Heart left ventricle (tissue), 13 donors: ENCODE measurements around the gene B4GAT1.
"Not testable (repeated sequence)": the region's sequence is repeated elsewhere in the genome, so short reads cannot be mapped to it uniquely, and the experiment has no call there.

Experiments
- CTCF ChIP-seq, 12 donors: fragments of 200-600 bp; sonication (generic) in 4 of 12; IDR thresholded peaks; one replicate each; pipeline versions ENCODE4 v1.5.0 to v1.8.0; 2018 to 2022; ENCODE audit warnings: antibody characterized with exemption in 12 of 12, mild to moderate bottlenecking in 5 of 12
- POLR2A ChIP-seq, 2 donors: fragments of 450-650 bp; IDR thresholded peaks; one replicate each; pipeline ENCODE4 v1.6.1; 2017; ENCODE audit warnings: antibody characterized with exemption in 2 of 2, mild to moderate bottlenecking in 2 of 2, moderate library complexity in 2 of 2
- donor health status: ischemic (EF 13 %, LVEDD 7.1; RV severe dilation, severe dysfunction).
- donor health status: DM: no; HTN: yes; CAD: no.
- donor health status: DM: no; HTN: no; CAD: no.
- donor health status: ischemic (EF 25% LVEDD 6.9; RV normal size, moderate dysfunction).
- donor health status: ischemic (EF 25% LVEDD 5.7; RV mildly dilated, moderate dysfunction).
- donor health status: ischemic (EF 35%, LVEDD 5.7; RV mildly dilated, moderate dysfunction).
- donor health status: nonischemic (EF 11% LVEDD 7.7; RV severe dilation, severe dysfunction).
- donor health status: DM: yes; HTN: yes; CAD: no.
- donor health status: PGD.
- donor health status: ischemic (EF 29% LVEDD 5.4; RV normal size, mild dysfunction).
- donor health status: nonischemic (EF 23%, LVEDD 6.1; RV moderate dilation, normal function).

- TF ChIP-seq CTCF, POLR2A (IDR thresholded peaks at IDR 0.05): not testable (repeated sequence)
Observed at GRCh38 chr11:66350560-66351235, 3.3 kb upstream of the B4GAT1 start.
